NT2/D1 (cell line): Measurements from ENCODE around the gene MICAL2.

Experiments used
- SUZ12 ChIP-seq: IDR thresholded peaks from 2 replicates; pipeline ENCODE4 v1.6.1; 2011; ENCODE audit not compliant: insufficient read length, insufficient read depth; ENCODE audit errors: extremely low read depth
- YY1 ChIP-seq: IDR thresholded peaks from 2 replicates; pipeline ENCODE4 v1.6.1; 2011; ENCODE audit not compliant: insufficient read length, insufficient read depth

DNA sequence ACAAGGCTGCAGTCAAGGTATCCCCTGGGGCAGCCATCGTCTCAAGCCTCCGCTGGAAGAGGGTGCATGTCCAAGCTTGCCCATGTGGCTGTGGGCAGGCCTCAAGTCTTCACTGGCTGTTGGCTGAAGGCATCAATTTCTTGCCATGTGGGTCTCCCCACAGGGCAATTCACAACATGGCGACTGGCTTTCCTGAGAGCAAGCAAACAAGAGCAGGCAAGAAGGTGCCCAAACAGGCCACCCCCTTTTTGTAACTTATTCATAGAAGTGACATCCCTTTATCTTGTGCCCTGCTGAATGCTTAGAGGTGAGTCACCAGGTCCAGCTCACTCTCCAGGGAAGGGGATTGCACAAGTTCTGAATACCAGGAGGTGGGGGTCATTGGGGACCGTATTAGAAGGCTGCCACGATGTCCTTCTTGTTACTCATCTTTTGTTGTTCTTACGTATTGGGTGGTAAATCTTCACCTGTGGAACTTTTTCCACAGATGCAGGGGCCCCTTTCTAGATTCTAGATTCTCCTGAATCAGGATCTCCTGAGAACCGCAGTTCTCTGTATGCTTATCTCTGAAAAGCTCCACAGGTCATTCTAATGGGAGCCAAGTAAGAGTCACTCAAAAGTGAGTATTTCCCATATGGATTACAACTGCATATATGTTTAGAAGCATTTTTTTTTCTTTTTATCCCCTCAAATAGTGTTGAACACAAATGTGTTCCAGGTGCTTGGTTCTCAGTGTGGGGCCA, 44.2 kb upstream of the MICAL2 start:
- TF ChIP-seq YY1 (no peak), SUZ12 (no peak)
